Mesothelial cell of epicardium (in vitro differentiated cells): ENCODE results near the gene FCHSD2. TPM values are rescaled to one million over a fixed set of nuclear protein-coding genes. Genes with fewer than 3 reads are reported as not detected.

Experiments used
- DNase-seq, 2 experiments: peaks; one replicate each; pipeline ENCODE4 v3.0.0; 2021; ENCODE audit warnings: low spot score in 2 of 2; ENCODE audit not compliant: unreplicated experiment in 2 of 2
- H3K27ac Mint-ChIP-seq: 2 replicates; pipeline ENCODE4 v1.8.0; 2021; ENCODE audit warnings: mixed read lengths
- H3K27me3 Mint-ChIP-seq: 2 replicates; pipeline ENCODE4 v1.8.0; 2021; ENCODE audit warnings: low read depth, mixed read lengths
- H3K36me3 Mint-ChIP-seq: 2 replicates; pipeline ENCODE4 v1.8.0; 2021; ENCODE audit warnings: mixed read lengths
- H3K4me1 Mint-ChIP-seq: 2 replicates; pipeline ENCODE4 v1.8.0; 2021; ENCODE audit warnings: mixed read lengths
- H3K4me3 Mint-ChIP-seq: 2 replicates; pipeline ENCODE4 v1.8.0; 2021; ENCODE audit warnings: mild to moderate bottlenecking, moderate library complexity, mixed read lengths
- H3K9me3 Mint-ChIP-seq: 2 replicates; pipeline ENCODE4 v1.8.0; 2021; ENCODE audit warnings: mixed read lengths
- total RNA-seq: library from RNA; stranded (reverse); gene quantifications from 3 replicates; pipeline ENCODE4 v1.2.1, GENCODE V29; 2021
- TF ChIP-seq, protein P1 (sequence below): fragments of 200-600 bp; sonication (generic); IDR thresholded peaks from one replicate; pipeline ENCODE4 v1.5.0; 2021; ENCODE audit warnings: antibody characterized with exemption; ENCODE audit not compliant: unreplicated experiment

The FCHSD2 gene
- total RNA-seq, 1 donor from 2014 or later, result 33.8 TPM

DNA sequence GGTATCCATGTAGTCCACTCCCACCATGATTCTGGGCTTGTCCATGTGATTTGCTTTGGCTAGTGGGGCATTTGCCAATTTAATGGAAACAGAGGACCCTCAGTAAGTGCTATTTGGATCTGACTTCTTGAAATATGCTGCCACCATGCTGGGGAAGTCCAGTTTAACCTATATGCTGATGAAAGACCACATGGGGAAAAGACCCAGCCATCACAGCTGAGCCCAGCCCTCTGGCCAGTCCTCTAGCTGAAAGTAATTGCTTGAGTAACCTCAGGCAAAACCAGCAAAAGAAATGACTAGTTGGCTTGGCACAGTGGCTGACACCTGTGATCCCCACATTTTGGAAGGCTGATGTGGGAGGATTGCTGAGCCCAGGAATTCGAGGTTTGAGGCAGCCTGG, 266.4 kb downstream of the FCHSD2 start:
- H3K9me3 Mint-ChIP-seq, result peaks cover 17% of the 10 kb centered on the region
- TF ChIP-seq, protein P1, sequence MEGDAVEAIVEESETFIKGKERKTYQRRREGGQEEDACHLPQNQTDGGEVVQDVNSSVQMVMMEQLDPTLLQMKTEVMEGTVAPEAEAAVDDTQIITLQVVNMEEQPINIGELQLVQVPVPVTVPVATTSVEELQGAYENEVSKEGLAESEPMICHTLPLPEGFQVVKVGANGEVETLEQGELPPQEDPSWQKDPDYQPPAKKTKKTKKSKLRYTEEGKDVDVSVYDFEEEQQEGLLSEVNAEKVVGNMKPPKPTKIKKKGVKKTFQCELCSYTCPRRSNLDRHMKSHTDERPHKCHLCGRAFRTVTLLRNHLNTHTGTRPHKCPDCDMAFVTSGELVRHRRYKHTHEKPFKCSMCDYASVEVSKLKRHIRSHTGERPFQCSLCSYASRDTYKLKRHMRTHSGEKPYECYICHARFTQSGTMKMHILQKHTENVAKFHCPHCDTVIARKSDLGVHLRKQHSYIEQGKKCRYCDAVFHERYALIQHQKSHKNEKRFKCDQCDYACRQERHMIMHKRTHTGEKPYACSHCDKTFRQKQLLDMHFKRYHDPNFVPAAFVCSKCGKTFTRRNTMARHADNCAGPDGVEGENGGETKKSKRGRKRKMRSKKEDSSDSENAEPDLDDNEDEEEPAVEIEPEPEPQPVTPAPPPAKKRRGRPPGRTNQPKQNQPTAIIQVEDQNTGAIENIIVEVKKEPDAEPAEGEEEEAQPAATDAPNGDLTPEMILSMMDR, result no peak
- H3K27ac Mint-ChIP-seq, result no peak overlapping the region
- peaks cover 22% of the 10 kb centered on the region for H3K36me3 Mint-ChIP-seq
- H3K4me1 Mint-ChIP-seq, result no peaks in the 10 kb centered on the region
- DNase-seq, result no peak
- H3K27me3 Mint-ChIP-seq, result no peaks in the 10 kb centered on the region
- no peak overlapping the region for H3K4me3 Mint-ChIP-seq

DNA sequence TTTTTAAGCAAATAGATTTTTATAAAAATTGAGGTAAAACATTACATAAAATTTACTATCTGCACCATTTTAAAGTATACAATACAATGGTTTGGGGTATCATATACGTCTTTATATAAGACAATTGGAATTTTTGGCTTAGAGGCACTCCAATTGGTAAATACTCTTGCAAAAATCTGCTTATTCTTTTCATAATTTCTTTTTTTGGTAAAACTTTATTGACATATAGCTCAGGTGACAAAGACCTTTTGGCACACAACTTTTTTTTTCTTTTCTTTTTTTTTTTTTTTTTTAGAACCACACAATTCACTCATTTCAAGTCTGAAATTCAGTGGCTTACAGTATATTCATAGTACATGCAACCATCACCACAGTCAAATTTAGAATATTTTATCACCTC, 270.1 kb downstream of the FCHSD2 start:
- TF ChIP-seq, protein P1, result no peak
- H3K27ac Mint-ChIP-seq, result no peak overlapping the region
- DNase-seq, result no peak
- peaks cover 5% of the 10 kb centered on the region for H3K4me1 Mint-ChIP-seq
- H3K9me3 Mint-ChIP-seq, result no peaks in the 10 kb centered on the region
- H3K27me3 Mint-ChIP-seq, result no peaks in the 10 kb centered on the region
- no peak overlapping the region for H3K4me3 Mint-ChIP-seq
- peaks cover 17% of the 10 kb centered on the region for H3K36me3 Mint-ChIP-seq

DNA sequence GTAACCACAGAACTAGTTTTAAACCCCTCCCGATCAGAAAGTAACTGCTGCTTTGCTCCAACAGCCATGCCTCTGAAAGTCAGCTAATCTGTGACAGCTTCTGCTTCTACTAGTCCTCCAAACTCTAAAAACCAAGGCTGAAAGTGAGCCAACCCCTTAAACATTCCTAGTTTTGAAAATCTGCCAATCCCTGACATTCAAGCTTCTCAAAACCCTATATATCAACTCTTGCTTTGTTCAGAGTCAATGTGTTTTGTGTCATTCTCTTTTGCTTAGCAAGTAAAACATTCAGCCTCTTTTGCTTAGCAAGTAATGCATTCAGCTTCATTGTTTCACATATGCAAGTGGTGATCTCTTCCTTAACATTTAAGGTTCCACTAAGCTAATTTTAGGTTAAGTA, 271.0 kb downstream of the FCHSD2 start:
- no peak overlapping the region for H3K27ac Mint-ChIP-seq
- H3K27me3 Mint-ChIP-seq, result no peaks in the 10 kb centered on the region
- H3K4me1 Mint-ChIP-seq, result peaks cover 12% of the 10 kb centered on the region
- H3K36me3 Mint-ChIP-seq, result peaks cover 20% of the 10 kb centered on the region
- TF ChIP-seq, protein P1, result no peak
- H3K9me3 Mint-ChIP-seq, result no peaks in the 10 kb centered on the region
- no peak overlapping the region for H3K4me3 Mint-ChIP-seq
- DNase-seq, result no peak

DNA sequence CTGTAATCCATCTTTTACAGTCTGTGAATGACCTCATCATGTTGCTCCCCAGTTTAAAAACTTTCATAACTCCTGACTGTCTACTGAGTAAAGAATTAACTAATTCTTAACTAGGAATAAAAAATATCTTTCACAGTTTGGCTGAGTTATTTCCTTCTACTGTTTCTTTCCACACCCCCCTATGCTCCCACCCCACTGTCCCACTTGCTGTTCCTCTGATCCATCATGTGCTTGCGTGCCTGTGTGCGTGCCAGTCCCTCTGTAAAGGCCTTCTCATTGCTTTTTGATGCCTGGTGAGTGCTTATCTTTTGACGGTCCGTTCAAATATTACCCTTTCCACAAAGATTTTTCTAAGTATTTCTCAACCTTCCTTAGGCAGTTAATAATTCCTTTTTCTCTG, 272.3 kb downstream of the FCHSD2 start:
- no peaks in the 10 kb centered on the region for H3K27me3 Mint-ChIP-seq
- H3K9me3 Mint-ChIP-seq, result no peaks in the 10 kb centered on the region
- no peak for DNase-seq
- no peak overlapping the region for H3K4me3 Mint-ChIP-seq
- TF ChIP-seq, protein P1, result no peak
- peaks cover 20% of the 10 kb centered on the region for H3K36me3 Mint-ChIP-seq
- H3K27ac Mint-ChIP-seq, result no peak overlapping the region
- peaks cover 25% of the 10 kb centered on the region for H3K4me1 Mint-ChIP-seq

DNA sequence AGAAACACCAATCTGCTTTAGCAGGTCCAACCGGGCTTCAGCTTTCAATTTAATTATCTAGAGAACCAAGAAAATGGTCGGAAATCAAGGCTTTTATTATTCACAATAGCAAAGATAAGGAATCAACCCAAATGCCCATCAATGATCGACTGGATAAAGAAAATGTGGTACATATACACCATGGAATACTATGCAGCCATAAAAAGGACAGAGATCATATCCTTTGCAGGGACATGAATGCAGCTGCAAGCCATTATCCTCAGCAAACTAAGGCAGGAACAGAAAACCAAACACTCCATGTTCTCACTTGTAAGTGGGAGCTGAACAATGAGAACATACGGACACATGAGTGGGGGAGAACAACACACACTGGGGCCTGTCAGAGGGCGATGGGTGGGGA, 274.1 kb downstream of the FCHSD2 start:
- H3K36me3 Mint-ChIP-seq, result peaks cover 16% of the 10 kb centered on the region
- H3K27ac Mint-ChIP-seq, result no peak overlapping the region

More for the DNA sequence above, 274.1 kb downstream of the FCHSD2 start:
- no peak overlapping the region for H3K4me3 Mint-ChIP-seq
- no peaks in the 10 kb centered on the region for H3K9me3 Mint-ChIP-seq
- H3K27me3 Mint-ChIP-seq, result no peaks in the 10 kb centered on the region
- TF ChIP-seq, protein P1, result no peak
- no peak for DNase-seq
- H3K4me1 Mint-ChIP-seq, result peaks cover 33% of the 10 kb centered on the region
